KOPT-K1 (cell line): Measurements from ENCODE around the gene STARD3.
"Not testable (repeated sequence)": the region's sequence is repeated elsewhere in the genome, so short reads cannot be mapped to it uniquely, and the experiment has no call there.

Source experiments
- H3K27ac ChIP-seq: fragments of 200-600 bp; sonication (generic); 2 replicates; pipeline ENCODE4 v1.5.1; 2016; ENCODE audit warnings: antibody characterized with exemption, mild to moderate bottlenecking, low read depth, low read length; ENCODE audit not compliant: poor library complexity, severe bottlenecking
- H3K36me3 ChIP-seq: fragments of 200-600 bp; sonication (generic); 2 replicates; pipeline ENCODE4 v1.5.1; 2017; ENCODE audit warnings: antibody characterized with exemption, mild to moderate bottlenecking, low read length, moderate library complexity; ENCODE audit not compliant: insufficient read depth
- H3K9me3 ChIP-seq: fragments of 200-600 bp; sonication (generic); 2 replicates; pipeline ENCODE4 v1.5.1; 2017; ENCODE audit warnings: antibody characterized with exemption, low read length, mild to moderate bottlenecking; ENCODE audit not compliant: insufficient read depth, poor library complexity, severe bottlenecking

STARD3 gene

DNA sequence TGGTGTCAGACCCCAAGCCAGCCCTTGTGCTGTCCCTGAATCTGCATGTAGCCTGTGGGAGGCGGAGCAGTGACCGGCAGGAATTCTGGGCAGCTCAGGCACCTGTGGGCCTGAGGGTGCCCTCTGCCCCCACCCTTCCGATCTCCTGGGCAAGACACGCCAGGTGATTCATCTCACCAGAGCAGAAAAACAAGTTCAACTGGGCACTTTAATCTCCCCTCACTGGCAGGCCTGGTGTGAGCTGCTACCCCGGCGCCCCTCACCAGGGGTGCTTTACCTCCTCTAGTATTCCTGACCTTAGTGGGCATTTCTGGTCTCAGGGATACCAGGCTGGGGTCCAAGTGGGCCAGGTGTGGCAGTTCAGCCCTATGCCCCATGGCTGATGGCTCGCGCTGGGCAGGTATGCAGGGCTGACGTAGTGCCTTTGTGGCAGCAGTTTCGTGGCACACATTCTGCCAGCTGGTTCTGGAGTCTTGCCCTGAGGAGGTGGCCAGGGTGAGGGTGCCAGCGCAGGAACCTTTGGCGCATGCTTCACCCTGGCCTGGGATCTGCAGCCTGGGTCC, 68.9 kb downstream of the STARD3 start:
- Histone ChIP-seq H3K27ac (no peak overlapping the region), H3K36me3 (no peaks in the 10 kb centered on the region)

GRCh38 chr17:39706383-39706782, 69.4 kb downstream of the STARD3 start:
- H3K9me3 ChIP-seq = no peaks in the 10 kb centered on the region
- no peak overlapping the region for H3K27ac ChIP-seq
- no peaks in the 10 kb centered on the region for H3K36me3 ChIP-seq

More for the DNA sequence above, 68.9 kb downstream of the STARD3 start:
- H3K9me3 ChIP-seq = no peaks in the 10 kb centered on the region

DNA sequence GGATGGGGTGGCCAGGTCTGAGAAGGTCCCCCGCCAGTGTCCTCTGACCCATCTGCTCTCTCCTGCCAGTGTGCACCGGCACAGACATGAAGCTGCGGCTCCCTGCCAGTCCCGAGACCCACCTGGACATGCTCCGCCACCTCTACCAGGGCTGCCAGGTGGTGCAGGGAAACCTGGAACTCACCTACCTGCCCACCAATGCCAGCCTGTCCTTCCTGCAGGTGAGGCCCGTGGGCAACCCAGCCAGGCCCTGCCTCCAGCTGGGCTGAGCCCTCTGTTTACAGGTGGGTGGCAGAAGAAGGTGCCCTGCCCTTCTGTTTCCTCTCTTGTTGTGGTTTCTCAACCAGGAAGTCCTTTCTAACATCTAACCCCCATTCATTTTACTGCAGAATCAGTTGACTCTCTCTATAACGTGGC, 70.0 kb downstream of the STARD3 start:
- Histone ChIP-seq H3K27ac (no peak overlapping the region), H3K36me3 (no peaks in the 10 kb centered on the region), H3K9me3 (no peaks in the 10 kb centered on the region)

DNA sequence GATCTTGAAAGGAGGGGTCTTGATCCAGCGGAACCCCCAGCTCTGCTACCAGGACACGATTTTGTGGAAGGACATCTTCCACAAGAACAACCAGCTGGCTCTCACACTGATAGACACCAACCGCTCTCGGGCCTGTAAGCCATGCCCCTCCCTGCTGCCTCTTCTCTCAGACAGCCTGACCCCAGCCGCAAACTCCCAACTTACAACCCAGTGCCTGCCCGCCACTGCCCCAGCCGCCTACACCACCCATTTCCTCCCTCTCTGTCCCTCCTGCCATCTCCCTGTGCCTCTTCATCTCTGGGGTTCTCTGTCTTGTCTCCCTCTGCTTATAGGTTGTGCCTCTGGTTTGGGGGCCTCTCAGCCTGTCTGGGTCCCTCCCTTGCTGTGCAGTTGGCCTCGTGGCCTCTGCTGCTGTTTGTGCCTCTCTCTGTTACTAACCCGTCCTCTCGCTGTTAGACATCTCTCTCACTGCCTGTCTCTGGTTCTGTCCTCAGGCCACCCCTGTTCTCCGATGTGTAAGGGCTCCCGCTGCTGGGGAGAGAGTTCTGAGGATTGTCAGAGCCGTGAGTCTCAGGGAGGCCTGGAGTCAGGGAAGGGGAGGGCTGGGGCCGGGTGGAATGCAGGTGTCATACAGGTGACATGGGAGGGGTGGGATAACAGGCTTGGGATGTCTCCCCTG, 72.5 kb downstream of the STARD3 start:
- Histone ChIP-seq H3K36me3 (no peaks in the 10 kb centered on the region), H3K27ac (no peak overlapping the region), H3K9me3 (no peaks in the 10 kb centered on the region)

GRCh38 chr17:39709998-39710964, 73.3 kb downstream of the STARD3 start:
- no peaks in the 10 kb centered on the region for H3K9me3 ChIP-seq
- H3K27ac ChIP-seq = no peak overlapping the region
- no peaks in the 10 kb centered on the region for H3K36me3 ChIP-seq

DNA sequence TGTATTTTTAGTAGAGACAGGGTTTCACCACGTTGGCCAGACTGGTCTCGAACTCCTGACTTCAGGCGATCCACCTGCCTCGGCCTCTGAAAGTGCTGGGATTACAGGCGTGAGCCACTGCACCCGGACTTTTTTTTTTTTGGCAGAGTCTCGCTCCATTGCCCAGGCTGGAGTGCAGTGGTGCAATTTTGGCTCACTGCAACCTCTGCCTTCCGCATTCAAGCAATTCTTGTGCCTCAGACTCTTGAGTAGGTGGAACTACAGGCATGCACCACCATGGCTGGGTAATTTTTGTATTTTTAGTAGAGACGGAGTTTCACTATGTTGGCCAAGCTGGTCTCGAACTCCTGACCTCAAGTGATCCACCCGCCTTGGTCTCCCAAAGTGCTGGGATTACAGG, 74.1 kb downstream of the STARD3 start:
- H3K36me3 ChIP-seq, H3K27ac ChIP-seq: not testable (repeated sequence)

DNA sequence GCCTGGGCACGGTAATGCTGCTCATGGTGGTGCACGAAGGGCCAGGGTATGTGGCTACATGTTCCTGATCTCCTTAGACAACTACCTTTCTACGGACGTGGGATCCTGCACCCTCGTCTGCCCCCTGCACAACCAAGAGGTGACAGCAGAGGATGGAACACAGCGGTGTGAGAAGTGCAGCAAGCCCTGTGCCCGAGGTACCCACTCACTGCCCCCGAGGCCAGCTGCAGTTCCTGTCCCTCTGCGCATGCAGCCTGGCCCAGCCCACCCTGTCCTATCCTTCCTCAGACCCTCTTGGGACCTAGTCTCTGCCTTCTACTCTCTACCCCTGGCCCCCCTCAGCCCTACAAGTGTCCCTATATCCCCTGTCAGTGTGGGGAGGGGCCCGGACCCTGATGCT, 74.9 kb downstream of the STARD3 start:
- H3K27ac ChIP-seq = no peak overlapping the region
- H3K36me3 ChIP-seq = no peaks in the 10 kb centered on the region

More for the DNA sequence above, 74.1 kb downstream of the STARD3 start:
- H3K9me3 ChIP-seq = not testable (repeated sequence)

More for the DNA sequence above, 74.9 kb downstream of the STARD3 start:
- no peaks in the 10 kb centered on the region for H3K9me3 ChIP-seq
